Breast epithelium (tissue), 3 donors: ENCODE data around the gene ARHGAP30.
"Not testable (repeated sequence)": the region's sequence is repeated elsewhere in the genome, so short reads cannot be mapped to it uniquely, and the experiment has no call there.

ENCODE experiments used
- POLR2A ChIP-seq: fragments of 450-650 bp; IDR thresholded peaks from one replicate; pipeline ENCODE4 v1.6.1; 2016; ENCODE audit warnings: antibody characterized with exemption, mild to moderate bottlenecking, moderate library complexity
- POLR2AphosphoS5 ChIP-seq, 3 donors: sonication (generic); formaldehyde crosslinking; IDR thresholded peaks; one replicate each; pipeline ENCODE4 v1.6.1; 2017; ENCODE audit warnings: antibody characterized with exemption in 3 of 3
- TF ChIP-seq, protein P1 (sequence below), 3 donors: fragments of 450-650 bp; IDR thresholded peaks; one replicate each; pipeline ENCODE4 v1.5.1; 2016 to 2017; ENCODE audit warnings: antibody characterized with exemption in 3 of 3, mild to moderate bottlenecking in 3 of 3, moderate library complexity in 3 of 3

DNA sequence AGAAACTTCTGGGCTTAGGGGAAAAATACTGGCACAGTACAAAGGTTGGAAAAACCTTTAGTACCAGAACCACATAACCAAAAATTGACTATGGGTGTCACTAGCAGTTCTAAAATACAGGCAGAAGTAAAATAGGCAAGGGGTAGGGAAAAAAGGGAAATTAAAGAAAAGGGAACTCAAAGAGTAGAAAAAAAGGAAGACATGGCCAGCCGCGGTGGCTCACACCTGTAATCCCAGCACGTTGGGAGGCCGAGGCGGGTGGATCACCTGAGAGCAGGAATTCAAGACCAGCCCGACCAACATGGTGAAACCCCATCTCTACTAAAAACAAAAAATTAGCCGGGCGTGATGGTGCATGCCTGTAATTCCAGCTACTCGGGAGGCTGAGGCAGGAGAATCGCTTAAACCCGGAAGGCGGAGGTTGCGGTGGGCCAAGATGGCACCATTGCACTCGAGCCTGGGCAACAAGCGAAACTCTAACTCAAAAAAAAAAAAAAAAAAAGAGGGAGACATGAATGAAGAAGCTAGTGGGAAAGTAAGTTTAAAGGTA, 50.5 kb downstream of the ARHGAP30 start:
- TF ChIP-seq, protein P1, sequence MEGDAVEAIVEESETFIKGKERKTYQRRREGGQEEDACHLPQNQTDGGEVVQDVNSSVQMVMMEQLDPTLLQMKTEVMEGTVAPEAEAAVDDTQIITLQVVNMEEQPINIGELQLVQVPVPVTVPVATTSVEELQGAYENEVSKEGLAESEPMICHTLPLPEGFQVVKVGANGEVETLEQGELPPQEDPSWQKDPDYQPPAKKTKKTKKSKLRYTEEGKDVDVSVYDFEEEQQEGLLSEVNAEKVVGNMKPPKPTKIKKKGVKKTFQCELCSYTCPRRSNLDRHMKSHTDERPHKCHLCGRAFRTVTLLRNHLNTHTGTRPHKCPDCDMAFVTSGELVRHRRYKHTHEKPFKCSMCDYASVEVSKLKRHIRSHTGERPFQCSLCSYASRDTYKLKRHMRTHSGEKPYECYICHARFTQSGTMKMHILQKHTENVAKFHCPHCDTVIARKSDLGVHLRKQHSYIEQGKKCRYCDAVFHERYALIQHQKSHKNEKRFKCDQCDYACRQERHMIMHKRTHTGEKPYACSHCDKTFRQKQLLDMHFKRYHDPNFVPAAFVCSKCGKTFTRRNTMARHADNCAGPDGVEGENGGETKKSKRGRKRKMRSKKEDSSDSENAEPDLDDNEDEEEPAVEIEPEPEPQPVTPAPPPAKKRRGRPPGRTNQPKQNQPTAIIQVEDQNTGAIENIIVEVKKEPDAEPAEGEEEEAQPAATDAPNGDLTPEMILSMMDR (IDR thresholded peaks at IDR 0.05): not testable (repeated sequence)
- not testable (repeated sequence) for TF ChIP-seq POLR2A; POLR2AphosphoS5 (IDR thresholded peaks at IDR 0.05)
